Progenitor cell of endocrine pancreas (in vitro differentiated cells): ENCODE measurements around the gene RBM19. TPM values are rescaled to one million over a fixed set of nuclear protein-coding genes. Genes with fewer than 3 reads are reported as not detected.

Experiments
- DNase-seq: peaks from one replicate; pipeline ENCODE4 v3.0.0; 2021; ENCODE audit warnings: low spot score; ENCODE audit not compliant: unreplicated experiment
- H3K27ac Mint-ChIP-seq: 2 replicates; pipeline ENCODE4 v1.8.0; 2021; ENCODE audit warnings: mild to moderate bottlenecking, moderate library complexity, mixed read lengths
- H3K27me3 Mint-ChIP-seq: 2 replicates; pipeline ENCODE4 v1.8.0; 2021; ENCODE audit warnings: mixed read lengths
- H3K36me3 Mint-ChIP-seq: 2 replicates; pipeline ENCODE4 v1.8.0; 2022; ENCODE audit warnings: mixed read lengths; ENCODE audit not compliant: insufficient read depth
- H3K4me1 Mint-ChIP-seq: 2 replicates; pipeline ENCODE4 v1.8.0; 2021; ENCODE audit warnings: low read depth, mixed read lengths
- H3K4me3 Mint-ChIP-seq: 2 replicates; pipeline ENCODE4 v1.8.0; 2021; ENCODE audit warnings: low read depth, mild to moderate bottlenecking, moderate library complexity, mixed read lengths
- H3K9me3 Mint-ChIP-seq: 2 replicates; pipeline ENCODE4 v1.8.0; 2021; ENCODE audit warnings: low read depth, mixed read lengths
- CTCF ChIP-seq: fragments of 200-600 bp; sonication (generic); IDR thresholded peaks from one replicate; pipeline ENCODE4 v1.5.0; 2021; ENCODE audit warnings: antibody characterized with exemption, mild to moderate bottlenecking; ENCODE audit not compliant: unreplicated experiment
- total RNA-seq: library from RNA; stranded (reverse); gene quantifications from 2 replicates; pipeline ENCODE4 v1.2.1, GENCODE V29; 2021

The RBM19 gene
- total RNA-seq, 1 donor from 2014 or later, result 39.4 TPM

GRCh38 chr12:113808095-113808951 lies 157.8 kb downstream of the RBM19 start:
- no peak overlapping the region for H3K4me3 Mint-ChIP-seq
- peaks cover 2% of the 10 kb centered on the region for H3K36me3 Mint-ChIP-seq
- TF ChIP-seq CTCF, result no peak
- H3K4me1 Mint-ChIP-seq, result peaks cover 4% of the 10 kb centered on the region
- no peak overlapping the region for H3K27ac Mint-ChIP-seq
- H3K9me3 Mint-ChIP-seq, result peaks cover 5% of the 10 kb centered on the region
- DNase-seq, result no peak
- H3K27me3 Mint-ChIP-seq, result peaks cover 25% of the 10 kb centered on the region

GRCh38 chr12:113805673-113806072 lies 160.5 kb downstream of the RBM19 start:
- Mint-ChIP-seq H3K4me1 (peaks cover 4% of the 10 kb centered on the region), H3K27me3 (peaks cover 35% of the 10 kb centered on the region), H3K27ac (no peak overlapping the region), H3K4me3 (no peak overlapping the region), H3K36me3 (peaks cover 2% of the 10 kb centered on the region), H3K9me3 (peaks cover 5% of the 10 kb centered on the region)
- no peak for TF ChIP-seq CTCF
- no peak for DNase-seq

- Mint-ChIP-seq H3K36me3 (peaks cover 2% of the 10 kb centered on the region), H3K9me3 (peaks cover 5% of the 10 kb centered on the region), H3K27ac (no peak overlapping the region), H3K27me3 (peaks cover 35% of the 10 kb centered on the region), H3K4me1 (peaks cover 4% of the 10 kb centered on the region), H3K4me3 (no peak overlapping the region)
- TF ChIP-seq CTCF, result no peak
- DNase-seq, result no peak
Observed at GRCh38 chr12:113804961-113805600, 161.0 kb downstream of the RBM19 start.

GRCh38 chr12:113803759-113804140 lies 162.4 kb downstream of the RBM19 start:
- Mint-ChIP-seq H3K9me3 (peaks cover 5% of the 10 kb centered on the region), H3K4me1 (peaks cover 4% of the 10 kb centered on the region), H3K27me3 (peaks cover 35% of the 10 kb centered on the region), H3K36me3 (peaks cover 2% of the 10 kb centered on the region), H3K27ac (no peak overlapping the region), H3K4me3 (no peak overlapping the region)
- TF ChIP-seq CTCF, result no peak
- no peak for DNase-seq

- no peak overlapping the region for H3K27ac Mint-ChIP-seq
- H3K9me3 Mint-ChIP-seq, result peaks cover 5% of the 10 kb centered on the region
- H3K4me1 Mint-ChIP-seq, result peaks cover under 1% of the 10 kb centered on the region
- no peak overlapping the region for H3K4me3 Mint-ChIP-seq
- peaks cover 2% of the 10 kb centered on the region for H3K36me3 Mint-ChIP-seq
- peaks cover 31% of the 10 kb centered on the region for H3K27me3 Mint-ChIP-seq
- no peak for DNase-seq
- TF ChIP-seq CTCF, result no peak
Observed at GRCh38 chr12:113802966-113803758, 163.0 kb downstream of the RBM19 start.
